ENCODE measurements around the gene NCBP2L.
A peak's percentile ranks its signal among the peaks of the same experiment; 100 is the strongest.

NCBP2L gene

DNA sequence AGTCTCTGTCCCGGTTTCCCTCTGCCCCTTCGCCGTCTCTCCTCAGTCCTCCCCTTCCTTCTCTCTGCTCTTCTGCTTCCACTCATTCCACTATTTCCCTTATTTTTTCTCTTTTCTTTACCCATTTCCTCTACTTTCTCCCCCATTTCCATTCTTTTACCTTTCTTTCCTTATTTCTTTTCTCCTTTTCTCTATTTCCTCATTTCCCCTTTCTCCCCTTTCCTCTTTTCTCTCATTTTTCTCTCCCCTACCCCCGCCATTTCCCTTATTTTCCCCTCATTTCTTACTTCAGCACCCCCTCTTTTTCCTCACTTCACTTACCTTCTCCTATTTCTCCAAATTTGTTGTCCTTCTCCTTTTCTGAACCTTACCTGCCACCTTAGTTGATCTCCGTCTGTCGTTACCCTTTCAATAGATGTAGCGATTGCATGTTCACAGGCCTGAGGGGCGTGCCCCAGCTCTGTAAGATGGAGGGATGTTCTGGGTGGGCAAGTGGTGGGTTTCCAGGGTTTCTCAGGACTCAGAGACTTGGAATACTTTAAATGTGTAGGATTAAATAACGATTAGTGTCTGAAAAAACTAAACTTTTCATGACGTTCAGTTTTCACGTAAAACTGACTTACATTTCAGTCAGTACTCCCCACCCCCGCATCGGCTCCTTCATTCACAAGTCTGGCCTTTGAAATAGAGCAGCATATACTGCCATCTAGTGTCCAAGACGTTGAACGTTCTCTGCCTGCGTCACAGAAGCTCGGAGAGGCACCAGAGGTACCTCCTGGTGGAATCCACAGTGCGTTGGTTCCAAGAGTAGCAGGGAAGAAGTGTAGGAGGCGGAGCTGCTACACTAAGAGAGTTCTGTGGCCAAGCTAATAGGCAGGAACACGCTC, 641 bp upstream of the NCBP2L start:
- Histone ChIP-seq H4K20me1 (ENCODE audit: insufficient read depth, low read length) (no peaks in the 10 kb centered on the region), H3K79me2 (ENCODE audit: low read length) (no peaks in the 10 kb centered on the region), H3K4me3 (ENCODE audit: low read length) (peak overlapping the region; percentile 77), H3K4me1 (ENCODE audit: low read length) (peaks cover 4% of the 10 kb centered on the region), H3K36me3 (replicated peaks; ENCODE audit: low read depth, low read length) (no peaks in the 10 kb centered on the region), H3K27ac (ENCODE audit: low read length) (no peak overlapping the region), H3K9ac (ENCODE audit: low read length) (no peak overlapping the region), H3K9me3 (ENCODE audit: insufficient read depth, low read length) (no peaks in the 10 kb centered on the region), H3K27me3 (ENCODE audit: low read depth, low read length) (no peaks in the 10 kb centered on the region), H3K4me2 (ENCODE audit: low read length) (peak overlapping the region; percentile 95), H2AFZ (ENCODE audit: low read depth, low read length) (peak overlapping the region; percentile 96)
- TF ChIP-seq, protein P1, sequence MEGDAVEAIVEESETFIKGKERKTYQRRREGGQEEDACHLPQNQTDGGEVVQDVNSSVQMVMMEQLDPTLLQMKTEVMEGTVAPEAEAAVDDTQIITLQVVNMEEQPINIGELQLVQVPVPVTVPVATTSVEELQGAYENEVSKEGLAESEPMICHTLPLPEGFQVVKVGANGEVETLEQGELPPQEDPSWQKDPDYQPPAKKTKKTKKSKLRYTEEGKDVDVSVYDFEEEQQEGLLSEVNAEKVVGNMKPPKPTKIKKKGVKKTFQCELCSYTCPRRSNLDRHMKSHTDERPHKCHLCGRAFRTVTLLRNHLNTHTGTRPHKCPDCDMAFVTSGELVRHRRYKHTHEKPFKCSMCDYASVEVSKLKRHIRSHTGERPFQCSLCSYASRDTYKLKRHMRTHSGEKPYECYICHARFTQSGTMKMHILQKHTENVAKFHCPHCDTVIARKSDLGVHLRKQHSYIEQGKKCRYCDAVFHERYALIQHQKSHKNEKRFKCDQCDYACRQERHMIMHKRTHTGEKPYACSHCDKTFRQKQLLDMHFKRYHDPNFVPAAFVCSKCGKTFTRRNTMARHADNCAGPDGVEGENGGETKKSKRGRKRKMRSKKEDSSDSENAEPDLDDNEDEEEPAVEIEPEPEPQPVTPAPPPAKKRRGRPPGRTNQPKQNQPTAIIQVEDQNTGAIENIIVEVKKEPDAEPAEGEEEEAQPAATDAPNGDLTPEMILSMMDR (IDR thresholded peaks at IDR 0.05; ENCODE audit: low read depth, low read length) = peak; percentile 68
- no peak for TF ChIP-seq EZH2phosphoT487 (IDR thresholded peaks at IDR 0.05; ENCODE audit: low read depth)

DNA sequence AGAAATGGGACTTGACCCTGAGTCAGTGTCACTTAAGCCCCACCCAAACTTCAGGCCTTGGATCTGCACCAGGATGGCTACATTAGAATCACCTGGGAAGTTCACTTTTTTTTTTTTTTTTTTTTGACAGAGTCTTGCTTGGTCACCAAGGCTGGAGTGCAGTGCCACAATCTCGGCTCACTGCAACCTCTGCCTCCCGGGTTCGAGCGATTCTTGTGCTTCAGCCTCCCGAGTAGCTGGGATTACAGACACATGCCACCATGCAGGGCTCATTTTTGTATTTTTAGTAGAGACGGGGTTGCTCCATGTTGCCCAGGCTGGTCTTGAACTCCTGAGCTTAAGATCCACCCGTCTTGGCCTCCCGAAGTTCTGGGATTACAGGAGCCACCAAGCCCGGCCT, 3.0 kb downstream of the NCBP2L start:
- Histone ChIP-seq H3K79me2 (ENCODE audit: low read length) (no peaks in the 10 kb centered on the region), H3K4me1 (ENCODE audit: low read length) (peaks cover 4% of the 10 kb centered on the region), H3K4me3 (ENCODE audit: low read length) (no peak overlapping the region), H3K9ac (ENCODE audit: low read length) (no peak overlapping the region), H3K4me2 (ENCODE audit: low read length) (no peak overlapping the region), H3K27me3 (ENCODE audit: low read depth, low read length) (no peaks in the 10 kb centered on the region), H4K20me1 (ENCODE audit: insufficient read depth, low read length) (no peaks in the 10 kb centered on the region), H3K36me3 (replicated peaks; ENCODE audit: low read depth, low read length) (no peaks in the 10 kb centered on the region), H2AFZ (ENCODE audit: low read depth, low read length) (no peak overlapping the region), H3K9me3 (ENCODE audit: insufficient read depth, low read length) (no peaks in the 10 kb centered on the region), H3K27ac (ENCODE audit: low read length) (no peak overlapping the region)
- TF ChIP-seq EZH2phosphoT487 (IDR thresholded peaks at IDR 0.05; ENCODE audit: low read depth) = no peak
- TF ChIP-seq, protein P1 (IDR thresholded peaks at IDR 0.05; ENCODE audit: low read depth, low read length) = no peak

DNA sequence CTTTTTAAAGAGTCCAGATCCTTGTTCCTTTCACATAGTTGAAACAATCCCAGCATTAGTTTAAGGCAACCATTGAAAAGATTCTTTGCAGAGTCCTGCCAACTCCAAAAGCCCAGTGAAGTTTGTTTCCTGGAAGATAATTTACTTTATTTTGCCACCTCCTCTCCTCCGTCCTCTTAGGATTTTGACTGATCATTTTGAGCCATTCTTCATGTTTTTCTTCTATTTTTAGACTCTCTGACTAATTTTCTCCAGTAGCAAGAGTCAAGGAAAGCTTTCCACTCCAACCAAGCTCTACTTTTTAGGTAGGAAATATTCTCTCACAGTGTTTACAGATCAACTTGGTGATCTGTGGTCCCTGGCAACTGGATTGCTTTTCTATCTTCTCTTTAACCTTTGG, 10.3 kb downstream of the NCBP2L start:
- TF ChIP-seq, protein P1 (IDR thresholded peaks at IDR 0.05; ENCODE audit: low read depth, low read length) = no peak
- TF ChIP-seq EZH2phosphoT487 (IDR thresholded peaks at IDR 0.05; ENCODE audit: low read depth) = no peak
- Histone ChIP-seq H3K9me3 (ENCODE audit: insufficient read depth, low read length) (no peaks in the 10 kb centered on the region), H3K27me3 (ENCODE audit: low read depth, low read length) (no peaks in the 10 kb centered on the region), H3K4me3 (ENCODE audit: low read length) (no peak overlapping the region), H3K27ac (ENCODE audit: low read length) (no peak overlapping the region), H3K4me2 (ENCODE audit: low read length) (no peak overlapping the region), H3K4me1 (ENCODE audit: low read length) (no peaks in the 10 kb centered on the region), H3K36me3 (replicated peaks; ENCODE audit: low read depth, low read length) (no peaks in the 10 kb centered on the region), H3K79me2 (ENCODE audit: low read length) (no peaks in the 10 kb centered on the region), H3K9ac (ENCODE audit: low read length) (no peak overlapping the region), H2AFZ (ENCODE audit: low read depth, low read length) (no peak overlapping the region), H4K20me1 (ENCODE audit: insufficient read depth, low read length) (no peaks in the 10 kb centered on the region)

DNA sequence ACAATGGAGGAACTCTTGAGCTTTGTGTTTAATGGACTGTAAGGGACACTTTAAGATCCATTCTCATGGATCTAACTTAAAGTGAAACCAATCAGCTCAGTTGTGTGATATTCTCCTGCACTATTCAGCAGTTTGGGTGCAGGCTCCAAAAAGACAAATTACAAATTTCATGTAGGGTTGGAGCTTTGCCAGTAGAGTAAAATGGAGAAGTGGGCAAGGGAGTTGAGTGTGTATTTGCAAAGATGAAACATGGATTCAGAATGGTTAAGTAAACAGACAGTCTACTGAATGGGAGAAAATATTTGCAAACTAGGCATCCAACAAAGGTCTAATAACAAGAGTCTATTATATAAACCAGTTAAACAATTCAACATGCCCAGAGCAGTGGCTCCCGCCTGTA, 26.9 kb downstream of the NCBP2L start:
- H3K4me1 ChIP-seq (ENCODE audit: low read length) = no peaks in the 10 kb centered on the region
- no peak overlapping the region for H3K4me3 ChIP-seq (ENCODE audit: low read length)
- no peaks in the 10 kb centered on the region for H3K9me3 ChIP-seq (ENCODE audit: insufficient read depth, low read length)
- no peaks in the 10 kb centered on the region for H4K20me1 ChIP-seq (ENCODE audit: insufficient read depth, low read length)
- TF ChIP-seq EZH2phosphoT487 (IDR thresholded peaks at IDR 0.05; ENCODE audit: low read depth) = no peak
- TF ChIP-seq, protein P1 (IDR thresholded peaks at IDR 0.05; ENCODE audit: low read depth, low read length) = no peak
- H3K4me2 ChIP-seq (ENCODE audit: low read length) = no peak overlapping the region
- H3K9ac ChIP-seq (ENCODE audit: low read length) = no peak overlapping the region
- H3K79me2 ChIP-seq (ENCODE audit: low read length) = no peaks in the 10 kb centered on the region
- H3K27ac ChIP-seq (ENCODE audit: low read length) = no peak overlapping the region
- no peaks in the 10 kb centered on the region for H3K27me3 ChIP-seq (ENCODE audit: low read depth, low read length)
- H2AFZ ChIP-seq (ENCODE audit: low read depth, low read length) = no peak overlapping the region
- H3K36me3 ChIP-seq (replicated peaks; ENCODE audit: low read depth, low read length) = no peaks in the 10 kb centered on the region

All from OCI-LY3 (cell line).